Astrocyte (in vitro differentiated cells and primary cell): ENCODE data around the gene LHFPL5.

Source experiments
- EZH2 ChIP-seq: IDR thresholded peaks from 2 replicates; pipeline ENCODE4 v1.6.1; 2012; ENCODE audit warnings: mild to moderate bottlenecking, low read length, inconsistent platforms; ENCODE audit not compliant: insufficient read depth
- TF ChIP-seq, protein P1 (sequence below): IDR thresholded peaks from 2 replicates; pipeline ENCODE4 v1.5.1; 2011; ENCODE audit warnings: low read depth, mild to moderate bottlenecking, inconsistent platforms, low read length, moderate library complexity; ENCODE audit not compliant: insufficient read depth

DNA sequence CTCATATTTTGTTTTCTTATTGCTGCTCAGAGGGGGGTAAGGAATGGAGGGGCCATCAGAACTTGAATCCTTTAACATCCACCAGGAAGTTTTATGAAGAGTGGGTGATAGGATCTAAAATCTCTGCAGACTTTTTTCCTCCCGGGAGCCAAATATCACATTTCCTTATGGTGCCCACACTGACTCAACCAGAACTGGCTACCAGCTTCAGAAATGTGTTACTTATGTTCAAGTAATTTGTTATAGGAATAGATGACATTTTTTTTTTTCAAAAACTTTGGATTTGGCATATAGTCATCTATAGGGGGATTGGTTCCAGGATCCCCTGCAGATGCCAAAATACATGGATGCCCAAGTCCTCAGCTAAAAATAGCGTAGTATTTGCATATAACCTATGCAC is 18.4 kb downstream of the LHFPL5 start:
- TF ChIP-seq, protein P1, sequence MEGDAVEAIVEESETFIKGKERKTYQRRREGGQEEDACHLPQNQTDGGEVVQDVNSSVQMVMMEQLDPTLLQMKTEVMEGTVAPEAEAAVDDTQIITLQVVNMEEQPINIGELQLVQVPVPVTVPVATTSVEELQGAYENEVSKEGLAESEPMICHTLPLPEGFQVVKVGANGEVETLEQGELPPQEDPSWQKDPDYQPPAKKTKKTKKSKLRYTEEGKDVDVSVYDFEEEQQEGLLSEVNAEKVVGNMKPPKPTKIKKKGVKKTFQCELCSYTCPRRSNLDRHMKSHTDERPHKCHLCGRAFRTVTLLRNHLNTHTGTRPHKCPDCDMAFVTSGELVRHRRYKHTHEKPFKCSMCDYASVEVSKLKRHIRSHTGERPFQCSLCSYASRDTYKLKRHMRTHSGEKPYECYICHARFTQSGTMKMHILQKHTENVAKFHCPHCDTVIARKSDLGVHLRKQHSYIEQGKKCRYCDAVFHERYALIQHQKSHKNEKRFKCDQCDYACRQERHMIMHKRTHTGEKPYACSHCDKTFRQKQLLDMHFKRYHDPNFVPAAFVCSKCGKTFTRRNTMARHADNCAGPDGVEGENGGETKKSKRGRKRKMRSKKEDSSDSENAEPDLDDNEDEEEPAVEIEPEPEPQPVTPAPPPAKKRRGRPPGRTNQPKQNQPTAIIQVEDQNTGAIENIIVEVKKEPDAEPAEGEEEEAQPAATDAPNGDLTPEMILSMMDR: no peak
- TF ChIP-seq EZH2: no peak
